H1 (cell line): Measurements from ENCODE around the gene TAMALIN. TPM values are rescaled to one million over a fixed set of nuclear protein-coding genes. Genes with fewer than 3 reads are reported as not detected.

Source experiments
- CTCF ChIA-PET: fragments of 300-600 bp; sonication (Branson Sonifier 250); formaldehyde crosslinking; loops from one replicate; lab custom pipeline; 2021; ENCODE audit not compliant: partially characterized antibody; lab: Charles Lee
- POLR2A ChIA-PET: fragments of 300-600 bp; sonication (Branson Sonifier 250); formaldehyde crosslinking; loops from one replicate; lab custom pipeline; 2021; ENCODE audit warnings: inconsistent platforms; ENCODE audit not compliant: partially characterized antibody; lab: Charles Lee
- DNase-seq, 2 experiments: peaks; one replicate each; pipeline versions ENCODE4 v3.0.0 to v3.0.0-alpha.2; 2010 to 2022; ENCODE audit warnings: low spot score in 2 of 2, low read depth in 1 of 2, mixed read lengths in 1 of 2
- FAIRE-seq: peaks from 2 replicates; lab custom pipeline; 2011; peaks lifted over from hg19 to GRCh38; lab: Jason Lieb, UNC
- H2AFZ ChIP-seq: 2 replicates; pipeline ENCODE4 v1.8.1; 2012; ENCODE audit warnings: low read length, inconsistent platforms
- H2AK5ac ChIP-seq: 2 replicates; pipeline ENCODE4 v1.6.1; 2013; ENCODE audit warnings: low read depth, low read length
- H2BK120ac ChIP-seq: replicated peaks from 2 replicates; pipeline ENCODE3; 2013; ENCODE audit warnings: low read depth, low read length, inconsistent platforms
- H2BK12ac ChIP-seq: 2 replicates; pipeline ENCODE4 v1.6.1; 2013; ENCODE audit warnings: low read depth, low read length
- H2BK15ac ChIP-seq: 2 replicates; pipeline ENCODE4 v1.6.1; 2013; ENCODE audit warnings: low read length
- H2BK20ac ChIP-seq: 2 replicates; pipeline ENCODE4 v1.6.1; 2013; ENCODE audit warnings: low read length
- H2BK5ac ChIP-seq: 2 replicates; pipeline ENCODE4 v1.6.1; 2013; ENCODE audit warnings: low read depth, low read length
- H3K14ac ChIP-seq: 2 replicates; pipeline ENCODE4 v1.6.1; 2013; ENCODE audit warnings: inconsistent platforms; ENCODE audit not compliant: insufficient read length
- H3K18ac ChIP-seq: 2 replicates; pipeline ENCODE4 v1.6.1; 2013; ENCODE audit warnings: low read length; ENCODE audit errors: extremely low read depth
- H3K23ac ChIP-seq: 2 replicates; pipeline ENCODE4 v1.6.1; 2013; ENCODE audit warnings: inconsistent platforms; ENCODE audit not compliant: insufficient read length
- H3K23me2 ChIP-seq: 2 replicates; pipeline ENCODE4 v1.6.1; 2013; ENCODE audit warnings: low read depth, low read length
- H3K27ac ChIP-seq: 2 replicates; pipeline ENCODE4 v1.6.1; 2011; ENCODE audit warnings: low read depth, low read length, inconsistent platforms
- H3K27me3 ChIP-seq, 4 experiments: replicated peaks in 1 of 4; 1 replicate in 1 of 4; 2 replicates in 3 of 4; pipeline versions ENCODE4 v1.6.1 to v1.8.1; 2011 to 2013; ENCODE audit warnings: low read length in 3 of 4, mild to moderate bottlenecking in 3 of 4, inconsistent platforms in 2 of 4, mixed read lengths in 2 of 4, moderate library complexity in 1 of 4; ENCODE audit not compliant: control insufficient read depth in 3 of 4, insufficient read depth in 3 of 4; ENCODE audit errors: extremely low read depth in 1 of 4
- H3K36me3 ChIP-seq, 4 experiments: 2 replicates each; pipeline versions ENCODE4 v1.6.1 to v1.8.1; 2011 to 2013; ENCODE audit warnings: mild to moderate bottlenecking in 4 of 4, low read length in 3 of 4, moderate library complexity in 2 of 4, control low read depth in 1 of 4, inconsistent platforms in 1 of 4; ENCODE audit not compliant: insufficient read depth in 4 of 4, control insufficient read depth in 2 of 4
- H3K4ac ChIP-seq: replicated peaks from 2 replicates; pipeline ENCODE3; 2013; ENCODE audit warnings: low read length, low read depth, mixed read lengths, inconsistent platforms; ENCODE audit not compliant: insufficient read length
- H3K4me1 ChIP-seq, 4 experiments: replicated peaks in 1 of 4; 1 replicate in 1 of 4; 2 replicates in 3 of 4; pipeline versions ENCODE4 v1.6.1 to v1.8.1; 2011 to 2013; ENCODE audit warnings: low read length in 3 of 4, inconsistent platforms in 2 of 4, mixed read lengths in 1 of 4; ENCODE audit not compliant: insufficient read depth in 4 of 4, control insufficient read depth in 3 of 4
- H3K4me2 ChIP-seq, 2 experiments: 2 replicates each; pipeline versions ENCODE4 v1.6.1 to v1.8.1; 2011 to 2013; ENCODE audit warnings: low read depth in 2 of 2, low read length in 2 of 2, control low read depth in 1 of 2, inconsistent platforms in 1 of 2, mild to moderate bottlenecking in 1 of 2; ENCODE audit not compliant: insufficient read depth in 1 of 2
- H3K4me3 ChIP-seq, 4 experiments: fragments of 200-600, 300-600 bp in 1 of 4; sonication (generic), shearing (Covaris generic), sonication (Bioruptor Twin) in 1 of 4; 2 replicates each; pipeline versions ENCODE4 v1.5.1 to v1.8.1; 2011 to 2016; ENCODE audit warnings: low read length in 4 of 4, low read depth in 3 of 4, control low read depth in 2 of 4, inconsistent platforms in 2 of 4, mild to moderate bottlenecking in 2 of 4, mixed read lengths in 1 of 4, moderate library complexity in 1 of 4; ENCODE audit not compliant: insufficient read depth in 2 of 4; ENCODE audit errors: extremely low read depth in 1 of 4
- H3K56ac ChIP-seq: replicated peaks from 2 replicates; pipeline ENCODE3; 2013; ENCODE audit warnings: low read depth, mild to moderate bottlenecking, mixed read lengths, low read length, inconsistent platforms; ENCODE audit not compliant: insufficient read length
- H3K79me1 ChIP-seq: 2 replicates; pipeline ENCODE4 v1.6.1; 2013; ENCODE audit warnings: low read depth, low read length, control low read depth
- H3K79me2 ChIP-seq, 2 experiments: 2 replicates each; pipeline versions ENCODE4 v1.6.1 to v1.8.1; 2012 to 2013; ENCODE audit warnings: low read length in 2 of 2, mild to moderate bottlenecking in 2 of 2, inconsistent platforms in 1 of 2; ENCODE audit not compliant: insufficient read depth in 2 of 2, control insufficient read depth in 1 of 2
- H3K9ac ChIP-seq, 4 experiments: replicated peaks in 1 of 4; 1 replicate in 1 of 4; 2 replicates in 3 of 4; pipeline versions ENCODE4 v1.6.1 to v1.8.1; 2011 to 2013; ENCODE audit warnings: low read depth in 3 of 4, low read length in 3 of 4, control low read depth in 2 of 4, mild to moderate bottlenecking in 2 of 4, moderate library complexity in 2 of 4, inconsistent platforms in 1 of 4; ENCODE audit errors: extremely low read depth in 1 of 4
- H3K9me3 ChIP-seq, 2 experiments: 2 replicates each; pipeline versions ENCODE4 v1.6.1 to v1.8.1; 2012 to 2013; ENCODE audit warnings: mild to moderate bottlenecking in 2 of 2, moderate library complexity in 2 of 2, control low read depth in 1 of 2, inconsistent platforms in 1 of 2, low read depth in 1 of 2, low read length in 1 of 2, mixed read lengths in 1 of 2; ENCODE audit not compliant: insufficient read depth in 2 of 2
- H4K20me1 ChIP-seq, 2 experiments: replicated peaks in 1 of 2; 2 replicates each; pipeline versions ENCODE3 to v1.8.1; 2011 to 2013; ENCODE audit warnings: inconsistent platforms in 2 of 2, low read length in 2 of 2, mild to moderate bottlenecking in 1 of 2; ENCODE audit not compliant: insufficient read depth in 2 of 2, control insufficient read depth in 1 of 2
- H4K5ac ChIP-seq: 2 replicates; pipeline ENCODE4 v1.6.1; 2013; ENCODE audit warnings: low read length, low read depth, mixed read lengths, inconsistent platforms; ENCODE audit not compliant: insufficient read length
- H4K8ac ChIP-seq: 2 replicates; pipeline ENCODE4 v1.8.0; 2013; ENCODE audit warnings: mild to moderate bottlenecking, moderate library complexity, low read length, inconsistent platforms; ENCODE audit not compliant: insufficient read depth; ENCODE audit errors: extremely low read depth
- H4K91ac ChIP-seq: replicated peaks from 2 replicates; pipeline ENCODE3; 2013; ENCODE audit warnings: low read length, mixed read lengths, inconsistent platforms; ENCODE audit not compliant: insufficient read length
- CREB1 ChIP-seq: IDR thresholded peaks from 2 replicates; pipeline ENCODE4 v1.6.1; 2012; ENCODE audit warnings: inconsistent platforms
- EGR1 ChIP-seq: IDR thresholded peaks from 2 replicates; pipeline ENCODE4 v1.6.1; 2011; ENCODE audit warnings: low read depth, low read length, borderline replicate concordance
- GABPA ChIP-seq: IDR thresholded peaks from 2 replicates; pipeline ENCODE4 v1.6.1; 2011; ENCODE audit warnings: mild to moderate bottlenecking, low read length, moderate library complexity, borderline replicate concordance; ENCODE audit not compliant: insufficient read depth
- GTF2F1 ChIP-seq: IDR thresholded peaks from 2 replicates; pipeline ENCODE4 v1.6.1; 2012; ENCODE audit warnings: low read depth, low read length, improper control_type of control experiment, borderline replicate concordance
- JUND ChIP-seq: IDR thresholded peaks from 2 replicates; pipeline ENCODE4 v1.6.1; 2011; ENCODE audit warnings: mild to moderate bottlenecking, improper control_type of control experiment, low read length
- MAX ChIP-seq: IDR thresholded peaks from 2 replicates; pipeline ENCODE4 v1.6.1; 2012; ENCODE audit warnings: inconsistent platforms
- POLR2A ChIP-seq, 2 experiments: IDR thresholded peaks; 1 replicate in 1 of 2; 2 replicates in 1 of 2; pipeline ENCODE4 v1.6.1; 2011; ENCODE audit warnings: low read depth in 2 of 2, low read length in 2 of 2, mild to moderate bottlenecking in 2 of 2; ENCODE audit errors: control extremely low read depth in 1 of 2
- RAD21 ChIP-seq, 2 experiments: IDR thresholded peaks in 1 of 2; conservative IDR thresholded peaks in 1 of 2; 2 replicates each; pipeline ENCODE4 v1.6.1; 2011; ENCODE audit warnings: low read depth in 2 of 2, low read length in 2 of 2, improper control_type of control experiment in 1 of 2, inconsistent platforms in 1 of 2, mild to moderate bottlenecking in 1 of 2, moderate library complexity in 1 of 2
- RBBP5 ChIP-seq: IDR thresholded peaks from 2 replicates; pipeline ENCODE4 v1.7.1; 2012; ENCODE audit warnings: low read depth, mild to moderate bottlenecking, inconsistent platforms, low read length, moderate library complexity, borderline replicate concordance
- SP4 ChIP-seq: IDR thresholded peaks from 2 replicates; pipeline ENCODE4 v1.6.1; 2012; ENCODE audit warnings: low read length, inconsistent platforms
- ZNF274 ChIP-seq: IDR thresholded peaks from 2 replicates; pipeline ENCODE4 v1.7.0; 2012; ENCODE audit warnings: low read length, borderline replicate concordance; ENCODE audit errors: extremely low read depth
- WGBS, 2 experiments: shearing (Covaris generic) in 1 of 2; methylation state at CpG; one replicate each; pipeline versions ENCODE4 v1.1.6 to v1.1.7; 2013 to 2015; ENCODE audit warnings: low lambda C conversion rate in 2 of 2, mixed read lengths in 2 of 2, inconsistent platforms in 1 of 2, low coverage in 1 of 2, missing lambda C conversion rate in 1 of 2; ENCODE audit not compliant: insufficient replicate concordance in 2 of 2, insufficient coverage in 1 of 2, insufficient read length in 1 of 2; ENCODE audit errors: extremely low coverage in 1 of 2, missing lambda C conversion rate in 1 of 2; 5-methylcytosine and 5-hydroxymethylcytosine counted together
- polyA plus RNA-seq, 7 experiments: library from polyadenylated mRNA; depleted of rRNA in 3 of 7; stranded (reverse) in 5 of 7; unstranded in 2 of 7; fragments of >200 nt in 5 of 7; fragments of 200-250 nt in 2 of 7; gene quantifications; 1 replicate in 5 of 7; 2 replicates in 1 of 7; 4 replicates in 1 of 7; pipeline versions ENCODE4 v1.2.1 to v1.2.3, GENCODE V29; 2011 to 2013; ENCODE audit warnings: missing spikeins in 2 of 7, mixed read lengths in 2 of 7
- total RNA-seq: library from RNA; stranded (reverse); fragmentation: NEBNext Ultra II Directional; extraction: Animal tissue kit (Norgen Biotek cat#: 25700); gene quantifications from 2 replicates; pipeline ENCODE4 v1.2.1, GENCODE V29; 2021

TAMALIN gene
- total and polyA plus RNA-seq, 2 of the 8 experiments (the other 6 are each of a cell fraction or from before 2014, with no cell fraction given), result 2.6 to 4.9 TPM

GRCh38 chr12:52023182-52023975, 16.6 kb downstream of the TAMALIN start:
- Histone ChIP-seq H3K79me1 (no peaks in the 10 kb centered on the region), H3K56ac (no peak overlapping the region), H3K14ac (no peak overlapping the region), H3K4ac (no peak overlapping the region), H2BK20ac (no peak overlapping the region), H2AFZ (0 out of 2 replicates have a peak overlapping the region, but pooled peaks have one; percentile 79), H2AK5ac (no peak overlapping the region), H3K27ac (no peak overlapping the region), H3K4me1 (peaks cover 0 to 26% (median 7%) of the 10 kb centered on the region in 4 experiments; a peak in 5 of 7 replicates), H3K36me3 (no peaks in the 10 kb centered on the region), H3K79me2 (no peaks in the 10 kb centered on the region), H2BK5ac (no peak overlapping the region), H3K27me3 (peaks cover 2 to 27% (median 17%) of the 10 kb centered on the region in 4 experiments), H4K8ac (no peak overlapping the region), H3K18ac (peak overlapping the region; percentile 55), H3K23me2 (peaks cover 7% of the 10 kb centered on the region), H3K4me2 (peak overlapping the region; percentile 82 to 95), H3K4me3 (peak overlapping the region; percentile 23 to 71 (median 48)), H4K91ac (no peak overlapping the region), H3K9me3 (no peaks in the 10 kb centered on the region), H2BK15ac (0 out of 2 replicates have a peak overlapping the region, but pooled peaks have one; percentile 83), H4K20me1 (no peaks in the 10 kb centered on the region), H2BK120ac (no peak overlapping the region), H3K23ac (no peak overlapping the region), H3K9ac (no peak overlapping the region; a peak in 1 of 7 replicates), H2BK12ac (no peak overlapping the region), H4K5ac (no peak overlapping the region)
- ChIA-PET CTCF (interaction anchor here (0.6 to 22.7 kb wide), 28 partner anchors 9 to 652 kb away, joined by 3 to 1249 read pairs (median 4); partner anchors contain the start of genes ATG101, NR4A1, SMIM41 and TAMALIN), POLR2A (interaction anchor here (0.7 to 13.1 kb wide), 12 partner anchors 10 to 983 kb away, joined by 3 to 82 read pairs (median 8); partner anchors contain the start of genes ATG101, EIF4B, NR4A1 and SMIM41)
- no peak for FAIRE-seq
- 1% methylated on average over 28 of the region's 70 CpGs; no CpG with 5 or more reads in 1 of the 2 experiments for WGBS, 2 experiments
- DNase-seq, result peak; percentile 60 to 99
- TF ChIP-seq SP4 (peak; percentile 92), EGR1 (no peak; the same call in 1 of the 2 replicates), GABPA (no peak), RBBP5 (0 out of 2 replicates have a peak, but pooled peaks have one; percentile 19), JUND (peak; percentile 52; the same call in 1 of the 2 replicates), MAX (peak; percentile 71; the same call in 1 of the 2 replicates), RAD21 (IDR thresholded peaks at IDR 0.05 in 1 of 2, conservative IDR thresholded peaks at IDR 0.05 in 1 of 2; ENCODE audit: low read depth in 2 of 2, low read length in 2 of 2) (peak; percentile 86 to 89), ZNF274 (no peak), GTF2F1 (no peak), CREB1 (peak; percentile 72), POLR2A (IDR thresholded peaks at IDR 0.05; ENCODE audit: control extremely low read depth in 1 of 2, low read depth in 2 of 2, low read length in 2 of 2) (no peak)
